Ascending aorta (tissue), 2 donors: ENCODE measurements around the gene NEK7. TPM values are rescaled to one million over a fixed set of nuclear protein-coding genes. Genes with fewer than 3 reads are reported as not detected.

ENCODE experiments used
- DNase-seq, 2 donors: peaks; one replicate each; pipeline ENCODE4 v3.0.0-alpha.2; 2019; ENCODE audit warnings: low spot score in 2 of 2
- H3K27ac ChIP-seq, 2 donors: fragments of 200-600 bp; sonication (generic); one replicate each; pipeline ENCODE4 v1.5.1; 2016 to 2017; ENCODE audit warnings: mild to moderate bottlenecking in 1 of 2
- H3K27me3 ChIP-seq: fragments of 200-600 bp; sonication (generic); one replicate; pipeline ENCODE4 v1.5.1; 2017
- H3K36me3 ChIP-seq, 2 donors: fragments of 200-600 bp; sonication (generic); one replicate each; pipeline ENCODE4 v1.5.1; 2016
- H3K4me1 ChIP-seq, 2 donors: fragments of 200-600 bp; sonication (generic); one replicate each; pipeline ENCODE4 v1.5.1; 2016 to 2017; ENCODE audit warnings: mild to moderate bottlenecking in 1 of 2
- H3K4me3 ChIP-seq, 2 donors: fragments of 200-600 bp; sonication (generic); one replicate each; pipeline ENCODE4 v1.5.1; 2016 to 2017; ENCODE audit warnings: mild to moderate bottlenecking in 1 of 2
- H3K9me3 ChIP-seq, 2 donors: fragments of 200-600 bp; sonication (generic); one replicate each; pipeline ENCODE4 v1.5.1; 2016
- intact Hi-C: fragments of 100-400 bp; cut with DNase I; formaldehyde crosslinking; loops from one replicate; pipeline ENCODE4 v1.15.1; 2023
- total RNA-seq: library from RNA; depleted of rRNA; stranded (reverse); fragments of >200 nt; gene quantifications from one replicate; pipeline ENCODE4 v1.1.0, GENCODE V29; 2016
- TF ChIP-seq, protein P1 (sequence below), 3 experiments: fragments of 200-600 bp in 2 of 3; fragments of 450-650 bp in 1 of 3; sonication (generic) in 2 of 3; IDR thresholded peaks; one replicate each; pipeline ENCODE4 v1.5.1; 2016 to 2019; ENCODE audit warnings: antibody characterized with exemption in 3 of 3, mild to moderate bottlenecking in 1 of 3, moderate library complexity in 1 of 3

The NEK7 gene
- total RNA-seq, 1 donor from 2014 or later = 43.6 TPM

DNA sequence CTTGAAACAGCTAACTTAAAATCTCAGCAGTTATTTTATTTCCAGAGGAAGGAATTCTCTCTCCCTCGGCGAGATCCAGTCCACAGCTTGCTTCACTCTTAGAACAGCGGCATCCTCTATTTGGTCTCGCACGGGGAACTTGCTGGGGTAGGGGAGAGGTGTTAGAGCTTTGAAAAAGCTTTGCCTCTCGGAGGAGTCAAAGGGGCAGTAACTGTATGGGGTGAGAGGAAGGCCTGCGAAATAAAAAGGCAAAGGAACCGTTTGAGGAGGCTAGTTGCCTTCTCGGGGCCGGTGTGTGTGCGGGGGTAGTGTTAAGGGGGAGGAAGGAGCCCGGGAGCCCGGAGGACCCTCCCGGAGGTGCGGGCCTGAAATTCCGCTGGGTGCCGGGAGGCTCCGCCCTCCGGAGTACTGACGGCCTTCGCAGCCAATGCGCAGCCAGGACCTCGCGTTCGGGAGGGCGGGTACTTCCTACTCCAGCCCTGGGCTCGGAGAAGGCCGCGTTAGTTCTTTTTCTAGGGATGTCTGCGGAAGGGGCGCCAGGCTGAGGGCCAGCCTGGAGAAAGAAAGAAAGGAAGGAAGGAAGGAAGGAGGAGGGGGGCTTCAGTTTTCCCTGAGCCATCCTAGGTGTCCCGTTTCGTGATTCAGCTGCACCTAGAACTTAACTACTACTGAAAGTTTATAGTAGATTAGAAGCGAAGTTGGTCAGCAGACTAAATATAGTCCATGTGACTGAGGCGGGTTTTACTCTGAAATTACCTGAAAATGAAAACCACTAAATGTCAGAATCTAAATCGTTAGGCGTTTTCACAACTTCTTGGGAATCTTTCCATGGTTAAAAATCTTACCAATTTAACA is 2.2 kb downstream of the NEK7 start:
- TF ChIP-seq, protein P1, sequence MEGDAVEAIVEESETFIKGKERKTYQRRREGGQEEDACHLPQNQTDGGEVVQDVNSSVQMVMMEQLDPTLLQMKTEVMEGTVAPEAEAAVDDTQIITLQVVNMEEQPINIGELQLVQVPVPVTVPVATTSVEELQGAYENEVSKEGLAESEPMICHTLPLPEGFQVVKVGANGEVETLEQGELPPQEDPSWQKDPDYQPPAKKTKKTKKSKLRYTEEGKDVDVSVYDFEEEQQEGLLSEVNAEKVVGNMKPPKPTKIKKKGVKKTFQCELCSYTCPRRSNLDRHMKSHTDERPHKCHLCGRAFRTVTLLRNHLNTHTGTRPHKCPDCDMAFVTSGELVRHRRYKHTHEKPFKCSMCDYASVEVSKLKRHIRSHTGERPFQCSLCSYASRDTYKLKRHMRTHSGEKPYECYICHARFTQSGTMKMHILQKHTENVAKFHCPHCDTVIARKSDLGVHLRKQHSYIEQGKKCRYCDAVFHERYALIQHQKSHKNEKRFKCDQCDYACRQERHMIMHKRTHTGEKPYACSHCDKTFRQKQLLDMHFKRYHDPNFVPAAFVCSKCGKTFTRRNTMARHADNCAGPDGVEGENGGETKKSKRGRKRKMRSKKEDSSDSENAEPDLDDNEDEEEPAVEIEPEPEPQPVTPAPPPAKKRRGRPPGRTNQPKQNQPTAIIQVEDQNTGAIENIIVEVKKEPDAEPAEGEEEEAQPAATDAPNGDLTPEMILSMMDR (IDR thresholded peaks at IDR 0.05) = no peak
- DNase-seq = peak; percentile 61 to 92
- Histone ChIP-seq H3K27me3 (no peaks in the 10 kb centered on the region), H3K27ac (peak overlapping the region; percentile 96 to 99), H3K36me3 (no peaks in the 10 kb centered on the region), H3K9me3 (no peaks in the 10 kb centered on the region), H3K4me1 (peaks cover 17 to 24% of the 10 kb centered on the region in 2 donors), H3K4me3 (peak overlapping the region; percentile 79 to 90)
- intact Hi-C loops = loop anchor here (5.0 to 10.0 kb wide), 3 partner anchors 106 to 384 kb away; partner anchors contain the start of genes C1orf53 and DENND1B

DNA sequence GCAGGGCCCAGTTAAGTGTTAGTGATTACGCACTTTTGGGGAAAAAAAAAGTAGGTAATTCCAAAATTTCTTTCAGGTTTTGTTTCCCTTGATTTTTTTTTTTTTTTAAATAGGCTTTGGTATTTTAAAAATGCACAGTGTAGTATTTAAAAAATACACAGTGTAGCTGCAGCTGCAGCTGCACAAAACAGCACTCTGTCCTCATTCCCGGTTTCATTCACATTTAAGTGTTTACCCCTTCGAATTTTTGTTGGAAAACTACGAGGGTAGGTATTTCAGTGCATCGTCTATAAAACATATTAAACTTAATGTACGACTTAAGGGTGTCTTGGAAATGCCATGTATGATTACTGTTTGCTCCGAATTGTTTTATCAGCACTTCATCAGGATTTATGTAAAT is 3.4 kb downstream of the NEK7 start:
- intact Hi-C loops = no loop called here
- H3K4me1 ChIP-seq = peaks cover 11 to 17% of the 10 kb centered on the region in 2 donors

GRCh38 chr1:198160946-198161614 is 4.3 kb downstream of the NEK7 start:
- intact Hi-C loops = no loop called here
- H3K27me3 ChIP-seq = no peaks in the 10 kb centered on the region
- DNase-seq = no peak
- peak overlapping the region in 1 of 2 donors; percentile 34 for H3K27ac ChIP-seq
- H3K4me1 ChIP-seq = peaks cover 7 to 11% of the 10 kb centered on the region in 2 donors
- TF ChIP-seq, protein P1 (IDR thresholded peaks at IDR 0.05) = no peak
- H3K9me3 ChIP-seq = no peaks in the 10 kb centered on the region
- no peaks in the 10 kb centered on the region for H3K36me3 ChIP-seq
- H3K4me3 ChIP-seq = no peak overlapping the region

More for the DNA sequence above, 3.4 kb downstream of the NEK7 start:
- Histone ChIP-seq H3K9me3 (no peaks in the 10 kb centered on the region), H3K27me3 (no peaks in the 10 kb centered on the region), H3K27ac (peak overlapping the region in 1 of 2 donors; percentile 99), H3K36me3 (no peaks in the 10 kb centered on the region), H3K4me3 (peak overlapping the region in 1 of 2 donors; percentile 90)
- TF ChIP-seq, protein P1 (IDR thresholded peaks at IDR 0.05) = no peak
- no peak for DNase-seq

- Histone ChIP-seq H3K9me3 (no peaks in the 10 kb centered on the region), H3K4me3 (no peak overlapping the region), H3K27me3 (no peaks in the 10 kb centered on the region), H3K27ac (peak overlapping the region; percentile 5 to 34), H3K36me3 (no peaks in the 10 kb centered on the region), H3K4me1 (peaks cover 7 to 18% of the 10 kb centered on the region in 2 donors)
- no peak for DNase-seq
- intact Hi-C loops = no loop called here
- TF ChIP-seq, protein P1 (IDR thresholded peaks at IDR 0.05) = no peak
Observed at GRCh38 chr1:198161718-198162090, 4.9 kb downstream of the NEK7 start.

DNA sequence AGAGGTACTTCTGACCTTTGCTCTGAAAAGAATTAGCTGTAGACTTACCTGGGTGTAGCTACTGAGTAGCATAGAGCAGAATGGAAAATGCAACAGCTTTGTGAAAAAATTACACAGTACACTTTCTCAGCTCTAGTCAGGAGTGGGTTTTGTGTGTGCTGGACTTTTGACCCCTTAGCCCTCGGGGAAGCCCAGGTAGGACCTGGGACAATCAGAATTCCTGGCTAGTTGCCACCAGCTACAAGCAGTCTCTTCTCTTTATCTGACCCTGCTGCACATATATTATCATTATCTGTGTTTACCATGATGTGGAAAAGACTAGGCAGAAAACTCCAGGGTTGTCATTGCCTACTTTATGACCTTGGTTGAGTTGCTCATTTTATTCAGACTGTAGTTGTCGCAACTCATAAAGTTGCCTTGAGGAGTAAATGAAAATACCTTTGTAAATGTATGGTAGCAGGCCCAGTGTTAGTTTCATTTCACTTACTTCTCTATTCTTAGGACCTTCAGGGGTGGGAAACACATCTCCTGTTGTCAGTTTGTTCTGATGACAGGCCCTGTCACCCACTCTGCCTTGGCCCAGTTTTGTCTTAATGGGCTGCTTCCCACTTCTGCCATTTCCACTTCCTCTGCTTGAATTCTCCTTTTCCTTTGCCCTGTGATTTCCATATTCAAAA is 5.4 kb downstream of the NEK7 start:
- Histone ChIP-seq H3K9me3 (no peaks in the 10 kb centered on the region), H3K27me3 (no peaks in the 10 kb centered on the region), H3K36me3 (no peaks in the 10 kb centered on the region), H3K27ac (peak overlapping the region; percentile 5 to 34), H3K4me1 (peaks cover 7 to 23% of the 10 kb centered on the region in 2 donors), H3K4me3 (no peak overlapping the region)
- intact Hi-C loops = no loop called here
- TF ChIP-seq, protein P1 (IDR thresholded peaks at IDR 0.05) = no peak
- no peak for DNase-seq
